Right cardiac atrium (tissue), 5 donors: Measurements from ENCODE around the gene S100A8. TPM values are rescaled to one million over a fixed set of nuclear protein-coding genes. Genes with fewer than 3 reads are reported as not detected.

Experiments
- ATAC-seq, 2 donors: fragments of 200-7000 bp; cut with Tn5 transposase; one replicate each; pipeline versions ENCODE4 v1.8.0 to v1.9.1; 2020; ENCODE audit warnings: moderate library complexity in 2 of 2, mild to moderate bottlenecking in 1 of 2
- DNase-seq, 3 donors: peaks; one replicate each; pipeline ENCODE4 v3.0.0-alpha.2; 2020
- H3K27ac ChIP-seq: one replicate; pipeline ENCODE4 v1.5.1; 2013; ENCODE audit warnings: mild to moderate bottlenecking, low read length, control low read depth, moderate library complexity
- H3K27me3 ChIP-seq: one replicate; pipeline ENCODE4 v1.6.1; 2013; ENCODE audit not compliant: control insufficient read depth, insufficient read depth
- H3K4me1 ChIP-seq: one replicate; pipeline ENCODE4 v1.6.1; 2013; ENCODE audit warnings: low read length; ENCODE audit not compliant: control insufficient read depth, insufficient read depth
- H3K4me3 ChIP-seq: one replicate; pipeline ENCODE4 v1.5.1; 2013; ENCODE audit warnings: low read length, control low read depth
- H3K9me3 ChIP-seq: one replicate; pipeline ENCODE4 v1.6.1; 2013; ENCODE audit warnings: low read length; ENCODE audit not compliant: control insufficient read depth
- WGBS: extraction: QIAGEN DNeasy Blood & Tissue Kit; methylation state at CpG from one replicate; pipeline ENCODE4 v1.1.7; 2013; 5-methylcytosine and 5-hydroxymethylcytosine counted together
- intact Hi-C, 4 donors: fragments of 100-400 bp; cut with DNase I; formaldehyde crosslinking; loops; one replicate each; pipeline versions ENCODE4 v1.11.0 to v1.14.0; 2022 to 2023
- polyA plus RNA-seq: library from polyadenylated mRNA; stranded (reverse); fragments of 200-250 nt; gene quantifications from one replicate; pipeline ENCODE4 v1.2.3, GENCODE V29; 2013
- total RNA-seq, 4 donors: library from RNA; stranded (reverse); fragmentation: NEBNext Ultra II Directional; extraction: Animal tissue kit (Norgen Biotek cat#: 25700); gene quantifications; one replicate each; pipeline ENCODE4 v1.2.1, GENCODE V29; 2021
- donor health status: healthy with polysubstance abuse.
- donor health status: DM: no; HTN: yes; CAD: no.
- donor health status: DM: no; HTN: no; CAD: no.
- donor health status: DM: no; HTN: yes; CAD: no; lungs with severe emphysema.
- donor health status: DM: yes; HTN: yes; CAD: no.

Gene S100A8
- total and polyA plus RNA-seq, 5 donors: 27.5 to 98.1 (median 64.0) TPM

DNA sequence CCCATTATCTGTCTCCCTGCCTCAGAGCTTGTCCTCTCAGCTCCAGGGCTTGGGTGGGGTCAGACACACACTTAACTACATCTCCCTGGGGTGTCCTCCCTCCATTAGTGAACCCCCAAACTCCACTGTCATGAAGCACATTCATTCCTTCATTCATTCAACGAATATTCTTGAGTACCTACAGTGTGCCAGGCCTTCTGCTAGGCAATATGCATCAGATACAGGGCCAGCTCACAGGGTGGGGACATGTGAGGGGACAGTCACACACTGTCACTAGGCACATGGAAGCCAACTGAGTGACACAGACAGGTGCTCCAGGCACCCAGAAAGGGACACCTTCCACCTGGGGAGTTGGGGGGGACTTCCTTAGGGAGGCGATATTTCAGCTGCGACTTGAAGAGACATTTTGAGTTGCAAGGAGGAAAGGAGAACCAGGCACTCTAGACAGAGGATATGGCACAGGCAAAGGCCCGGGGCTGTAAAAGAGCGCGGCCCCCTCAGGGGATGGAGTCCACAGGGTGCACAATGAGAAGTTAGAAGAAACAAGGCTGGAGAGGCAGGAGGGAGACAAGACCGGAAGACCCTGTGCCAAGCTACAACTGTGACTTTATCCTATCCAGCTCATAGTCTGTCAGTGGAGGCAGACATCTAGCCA, 8.7 kb upstream of the S100A8 start:
- Histone ChIP-seq H3K4me1 (no peaks in the 10 kb centered on the region), H3K27ac (no peak overlapping the region), H3K27me3 (no peaks in the 10 kb centered on the region), H3K4me3 (no peak overlapping the region), H3K9me3 (no peaks in the 10 kb centered on the region)
- WGBS: 87% methylated on average over 7 of the region's 7 CpGs
- DNase-seq: no peak
- no peak for ATAC-seq
- intact Hi-C loops: no loop called here

- H3K27me3 ChIP-seq: no peaks in the 10 kb centered on the region
- 77% methylated on average over 6 of the region's 6 CpGs for WGBS
Observed at GRCh38 chr1:153397924-153398651, 7.2 kb upstream of the S100A8 start.

DNA sequence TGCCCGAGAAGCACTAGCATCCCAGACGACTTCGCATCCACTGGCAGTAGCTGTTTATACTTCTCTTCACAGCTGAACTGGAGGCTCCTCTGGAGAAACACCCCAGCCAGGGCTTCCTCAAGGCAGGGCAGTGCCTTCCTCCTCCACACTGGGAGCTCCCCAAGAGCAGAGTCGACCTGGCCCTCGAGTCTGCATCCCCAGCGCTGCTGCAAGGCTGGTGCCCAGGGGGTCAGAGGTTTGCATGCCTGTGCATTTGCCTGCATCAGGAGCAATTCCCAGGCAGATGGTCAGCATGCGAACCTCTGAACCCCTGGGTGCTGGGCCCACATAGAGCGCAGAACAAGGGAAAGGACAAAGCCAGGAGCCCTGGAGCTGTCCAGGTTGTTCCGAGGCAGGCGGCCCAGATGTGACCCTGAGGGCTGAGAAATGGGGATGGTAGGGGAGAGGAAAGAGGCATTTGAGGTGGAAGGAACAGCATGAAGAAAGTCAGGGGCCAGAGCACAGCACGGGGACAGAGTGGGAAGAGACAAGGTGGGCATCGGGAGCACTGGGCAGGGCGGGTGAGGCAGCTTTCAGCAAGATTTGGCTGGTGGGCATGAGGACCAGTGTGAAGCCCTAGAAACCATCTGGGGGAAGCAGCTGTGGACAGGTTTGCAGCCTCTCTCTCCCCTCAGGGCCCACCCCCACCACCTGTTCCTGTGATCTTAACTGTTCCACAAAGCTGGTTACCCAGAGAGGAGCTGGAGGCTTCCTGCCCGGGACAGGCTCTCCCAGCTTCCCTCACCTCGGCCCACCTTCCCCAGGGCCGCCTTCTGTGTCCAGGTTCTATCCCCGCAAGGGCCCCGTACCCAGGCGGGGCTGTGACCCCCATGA, 6.4 kb upstream of the S100A8 start:
- no peaks in the 10 kb centered on the region for H3K4me1 ChIP-seq
- no peaks in the 10 kb centered on the region for H3K27me3 ChIP-seq
- intact Hi-C loops: no loop called here
- H3K9me3 ChIP-seq: no peaks in the 10 kb centered on the region
- H3K27ac ChIP-seq: no peak overlapping the region
- ATAC-seq: no peak
- H3K4me3 ChIP-seq: no peak overlapping the region
- no peak for DNase-seq
- WGBS: 78% methylated on average over 19 of the region's 19 CpGs

More at GRCh38 chr1:153397924-153398651, 7.2 kb upstream of the S100A8 start:
- Histone ChIP-seq H3K4me3 (no peak overlapping the region), H3K9me3 (no peaks in the 10 kb centered on the region), H3K27ac (no peak overlapping the region), H3K4me1 (no peaks in the 10 kb centered on the region)
- no peak for ATAC-seq
- no peak for DNase-seq
- intact Hi-C loops: no loop called here

DNA sequence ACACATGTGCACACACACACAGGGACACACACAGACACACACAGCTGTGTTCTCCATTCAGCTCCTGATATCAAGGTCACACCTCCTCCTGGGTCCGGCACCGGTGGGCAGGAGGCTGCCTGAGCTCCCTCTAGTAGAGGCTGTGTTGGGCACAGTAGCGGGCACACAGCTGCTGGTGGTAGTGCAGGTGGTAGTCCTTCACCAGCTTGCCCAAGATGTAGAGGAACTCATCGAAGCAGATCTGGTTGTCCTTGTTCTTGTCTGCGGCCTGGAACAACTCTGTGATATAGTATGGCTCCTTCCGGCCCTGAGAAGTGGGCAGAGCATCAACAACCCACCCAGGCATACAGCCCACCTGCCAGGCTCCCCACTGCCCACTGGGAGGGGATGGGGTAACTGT, 5.6 kb upstream of the S100A8 start:
- no peak for ATAC-seq
- no peak for DNase-seq

DNA sequence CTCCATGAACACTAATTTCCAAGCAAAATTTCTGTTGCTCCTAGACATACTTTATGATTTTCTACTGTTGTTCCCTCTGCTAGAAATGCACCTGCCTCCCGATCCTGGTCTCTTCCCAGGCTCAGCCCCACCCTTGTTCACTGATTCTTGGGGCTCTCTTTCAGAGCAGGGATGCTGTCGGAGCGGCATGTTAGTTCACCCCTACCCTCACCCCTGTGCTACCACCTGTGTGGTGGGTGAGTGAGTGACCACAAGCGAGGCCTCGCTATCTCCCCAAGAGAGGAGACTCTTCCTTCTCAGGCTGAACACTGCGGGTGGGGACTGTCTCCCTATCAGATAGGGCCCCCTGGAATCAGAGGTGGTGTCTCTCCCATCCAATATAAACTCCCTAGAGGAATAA, 4.9 kb upstream of the S100A8 start:
- no peak overlapping the region for H3K4me3 ChIP-seq
- no peaks in the 10 kb centered on the region for H3K27me3 ChIP-seq
- ATAC-seq (no peak), DNase-seq (no peak)
- no peaks in the 10 kb centered on the region for H3K9me3 ChIP-seq
- intact Hi-C loops: no loop called here
- no peaks in the 10 kb centered on the region for H3K4me1 ChIP-seq
- no peak overlapping the region for H3K27ac ChIP-seq
- WGBS: 71% methylated on average over 6 of the region's 6 CpGs

More for the DNA sequence above, 5.6 kb upstream of the S100A8 start:
- Histone ChIP-seq H3K27ac (no peak overlapping the region), H3K27me3 (no peaks in the 10 kb centered on the region), H3K9me3 (no peaks in the 10 kb centered on the region), H3K4me3 (no peak overlapping the region), H3K4me1 (no peaks in the 10 kb centered on the region)
- intact Hi-C loops: no loop called here
- WGBS: 81% methylated on average over 6 of the region's 6 CpGs

- H3K27ac ChIP-seq: no peak overlapping the region
- ATAC-seq (no peak), DNase-seq (no peak)
- no peaks in the 10 kb centered on the region for H3K9me3 ChIP-seq
- intact Hi-C loops: no loop called here
- WGBS: 72% methylated on average over 7 of the region's 7 CpGs
- no peaks in the 10 kb centered on the region for H3K27me3 ChIP-seq
- no peak overlapping the region for H3K4me3 ChIP-seq
- no peaks in the 10 kb centered on the region for H3K4me1 ChIP-seq
Observed at GRCh38 chr1:153395136-153395685, 4.3 kb upstream of the S100A8 start.

GRCh38 chr1:153394391-153394790, 3.5 kb upstream of the S100A8 start:
- Histone ChIP-seq H3K9me3 (no peaks in the 10 kb centered on the region), H3K4me3 (no peak overlapping the region), H3K27ac (no peak overlapping the region), H3K4me1 (no peaks in the 10 kb centered on the region), H3K27me3 (no peaks in the 10 kb centered on the region)
- 76% methylated on average over 5 of the region's 5 CpGs for WGBS
- ATAC-seq (no peak), DNase-seq (no peak)
- intact Hi-C loops: no loop called here

DNA sequence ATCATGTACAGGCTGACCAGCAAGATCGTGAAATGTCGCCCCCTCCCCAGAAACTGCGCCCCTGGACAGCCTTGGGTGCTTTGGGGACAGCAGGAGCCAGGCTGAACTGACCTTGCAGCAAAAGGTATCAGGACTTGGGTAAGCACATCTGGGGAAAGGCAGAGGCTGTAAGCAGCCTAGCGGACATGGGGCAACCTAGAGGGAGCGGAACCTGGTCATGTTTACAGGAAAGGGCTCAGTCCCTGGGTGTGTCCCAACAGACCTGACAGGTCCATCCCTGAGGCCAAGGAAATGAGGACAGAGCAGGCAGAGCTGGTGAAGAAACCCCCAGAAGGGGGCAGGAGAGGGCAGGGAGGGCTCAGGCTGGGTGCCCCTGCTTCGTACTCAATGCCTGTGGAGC, 3.1 kb upstream of the S100A8 start:
- no peak overlapping the region for H3K27ac ChIP-seq
- 76% methylated on average over 6 of the region's 6 CpGs for whole genome bisulfite sequencing

GRCh38 chr1:153392822-153393221, 1.9 kb upstream of the S100A8 start:
- ATAC-seq (no peak), DNase-seq (no peak)
- intact Hi-C loops: no loop called here
- no peak overlapping the region for H3K27ac ChIP-seq
- no peaks in the 10 kb centered on the region for H3K4me1 ChIP-seq
- WGBS: 84% methylated on average over 3 of the region's 3 CpGs
- no peaks in the 10 kb centered on the region for H3K27me3 ChIP-seq
- H3K9me3 ChIP-seq: no peaks in the 10 kb centered on the region
- H3K4me3 ChIP-seq: no peak overlapping the region

More for the DNA sequence above, 3.1 kb upstream of the S100A8 start:
- ATAC-seq (no peak), DNase-seq (no peak)
- Histone ChIP-seq H3K4me1 (no peaks in the 10 kb centered on the region), H3K9me3 (no peaks in the 10 kb centered on the region), H3K4me3 (no peak overlapping the region), H3K27me3 (no peaks in the 10 kb centered on the region)
- intact Hi-C loops: no loop called here

DNA sequence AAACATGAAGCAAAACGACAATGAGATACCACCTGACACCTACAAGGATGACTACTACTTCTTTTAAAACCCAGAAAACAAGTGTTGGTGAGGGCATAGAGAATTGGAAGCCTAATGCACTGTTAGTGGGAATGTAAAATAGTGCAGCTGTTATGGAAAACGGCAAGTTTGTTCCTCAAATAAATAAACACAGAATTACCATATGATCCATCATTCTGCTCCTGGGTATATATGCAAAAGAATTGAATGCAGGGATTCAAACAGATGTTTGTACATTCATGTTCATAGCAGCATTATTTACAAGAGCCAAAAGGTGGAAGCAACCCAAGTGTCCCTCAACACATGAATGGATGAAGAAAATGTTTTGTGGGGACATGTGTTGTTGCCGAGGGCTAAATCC, 1.4 kb upstream of the S100A8 start:
- Histone ChIP-seq H3K27me3 (no peaks in the 10 kb centered on the region), H3K4me3 (no peak overlapping the region), H3K9me3 (no peaks in the 10 kb centered on the region), H3K27ac (no peak overlapping the region), H3K4me1 (no peaks in the 10 kb centered on the region)
- ATAC-seq (no peak), DNase-seq (no peak)
- WGBS: 55% methylated on average over 3 of the region's 3 CpGs
- intact Hi-C loops: no loop called here
